Lower leg skin (tissue), 3 donors: ENCODE results near the gene FAT3.

ENCODE experiments used
- CTCF ChIP-seq, 3 donors: fragments of 450-650 bp; IDR thresholded peaks; one replicate each; pipeline ENCODE4 v1.5.1; 2016; ENCODE audit warnings: antibody characterized with exemption in 3 of 3, mild to moderate bottlenecking in 3 of 3, moderate library complexity in 2 of 3
- POLR2A ChIP-seq, 2 donors: fragments of 450-650 bp; IDR thresholded peaks; one replicate each; pipeline ENCODE4 v1.6.1; 2016 to 2017; ENCODE audit warnings: antibody characterized with exemption in 2 of 2, mild to moderate bottlenecking in 1 of 2, moderate library complexity in 1 of 2

GRCh38 chr11:92240916-92241315 is 16.3 kb downstream of the FAT3 start:
- TF ChIP-seq POLR2A (IDR thresholded peaks at IDR 0.05) = no peak
- TF ChIP-seq CTCF (IDR thresholded peaks at IDR 0.05) = no peak
